SK-N-SH (cell line): Measurements from ENCODE around the gene KIF4A. TPM values are rescaled to one million over a fixed set of nuclear protein-coding genes. Genes with fewer than 3 reads are reported as not detected.
A peak's percentile ranks its signal among the peaks of the same experiment; 100 is the strongest.

Experiments used
- CTCF ChIA-PET: fragments of 300-600, 350-600 bp; formaldehyde crosslinking; extraction: SDS; loops from one replicate; lab custom pipeline; 2021; lab: Yijun Ruan, JAX
- POLR2A ChIA-PET: fragments of 350-600 bp; sonication (Branson Sonifier 250); formaldehyde crosslinking; extraction: SDS; loops from one replicate; lab custom pipeline; 2020; ENCODE audit warnings: antibody characterized with exemption, inconsistent platforms; lab: Yijun Ruan, JAX
- DNase-seq: peaks from one replicate; pipeline ENCODE4 v3.0.0; 2012
- H2AFZ ChIP-seq: fragments of 200-600 bp; sonication (generic); 2 replicates; pipeline ENCODE4 v1.8.1; 2016; ENCODE audit warnings: antibody characterized with exemption, mild to moderate bottlenecking, low read depth
- H3F3A ChIP-seq: fragments of 200-600 bp; sonication (generic); replicated peaks from 2 replicates; pipeline ENCODE3; 2016; ENCODE audit warnings: antibody characterized with exemption, mild to moderate bottlenecking; ENCODE audit not compliant: insufficient read depth
- H3K27ac ChIP-seq, 2 experiments: fragments of 200-500 bp in 1 of 2; fragments of 200-600 bp in 1 of 2; sonication (Bioruptor generic) in 1 of 2; sonication (generic), shearing (Covaris generic) in 1 of 2; 2 replicates each; pipeline versions ENCODE4 v1.5.1 to v1.6.1; 2014 to 2016; ENCODE audit warnings: low read depth in 2 of 2, inconsistent platforms in 1 of 2, low read length in 1 of 2, mild to moderate bottlenecking in 1 of 2, mixed read lengths in 1 of 2
- H3K27me3 ChIP-seq: fragments of 200-600 bp; sonication (generic), shearing (Covaris generic); 2 replicates; pipeline ENCODE4 v1.6.1; 2016; ENCODE audit warnings: mixed run types; ENCODE audit not compliant: insufficient read depth
- H3K36me3 ChIP-seq, 2 experiments: fragments of 200-500 bp in 1 of 2; fragments of 200-600 bp in 1 of 2; sonication (Bioruptor generic) in 1 of 2; sonication (generic) in 1 of 2; replicated peaks in 1 of 2; 2 replicates each; pipeline versions ENCODE3 to v1.5.1; 2014 to 2016; ENCODE audit warnings: low read length in 1 of 2, mild to moderate bottlenecking in 1 of 2; ENCODE audit not compliant: insufficient read depth in 2 of 2, control insufficient read depth in 1 of 2
- H3K4me1 ChIP-seq, 2 experiments: fragments of 200-500 bp in 1 of 2; fragments of 200-600 bp in 1 of 2; sonication (Bioruptor generic) in 1 of 2; sonication (generic), shearing (Covaris generic) in 1 of 2; 2 replicates each; pipeline versions ENCODE4 v1.5.1 to v1.6.1; 2014 to 2016; ENCODE audit warnings: low read depth in 1 of 2, low read length in 1 of 2, mixed run types in 1 of 2; ENCODE audit not compliant: insufficient read depth in 2 of 2, control insufficient read depth in 1 of 2
- H3K4me2 ChIP-seq: fragments of 200-600 bp; sonication (generic), shearing (Covaris generic); 2 replicates; pipeline ENCODE4 v1.6.1; 2017; ENCODE audit warnings: mixed run types
- H3K4me3 ChIP-seq, 2 experiments: fragments of 200-500 bp in 1 of 2; fragments of 200-600 bp in 1 of 2; sonication (Bioruptor generic) in 1 of 2; sonication (generic), shearing (Covaris generic) in 1 of 2; 2 replicates each; pipeline versions ENCODE4 v1.5.1 to v1.8.1; 2014 to 2016; ENCODE audit warnings: low read depth in 2 of 2, inconsistent platforms in 1 of 2, low read length in 1 of 2, mild to moderate bottlenecking in 1 of 2, mixed read lengths in 1 of 2, moderate library complexity in 1 of 2
- H3K79me2 ChIP-seq: fragments of 200-600 bp; sonication (generic); 2 replicates; pipeline ENCODE4 v1.8.1; 2017; ENCODE audit warnings: mild to moderate bottlenecking; ENCODE audit not compliant: insufficient read depth
- H3K9ac ChIP-seq: fragments of 200-600 bp; sonication (generic); 2 replicates; pipeline ENCODE4 v1.6.1; 2017; ENCODE audit warnings: mixed run types
- H3K9me2 ChIP-seq: fragments of 200-600 bp; sonication (generic); 2 replicates; pipeline ENCODE4 v1.6.1; 2017; ENCODE audit warnings: mixed run types
- H3K9me3 ChIP-seq: fragments of 200-600 bp; sonication (generic); 2 replicates; pipeline ENCODE4 v1.6.1; 2017; ENCODE audit warnings: mixed run types, mild to moderate bottlenecking, moderate library complexity
- H4K20me1 ChIP-seq: fragments of 200-600 bp; sonication (generic); 2 replicates; pipeline ENCODE4 v1.6.1; 2017; ENCODE audit warnings: mild to moderate bottlenecking, mixed run types; ENCODE audit not compliant: insufficient read depth
- CTCF ChIP-seq: fragments of 200-600 bp; sonication (generic); IDR thresholded peaks from 2 replicates; pipeline ENCODE4 v1.6.1; 2017; ENCODE audit warnings: antibody characterized with exemption, mild to moderate bottlenecking, moderate library complexity
- ELF1 ChIP-seq: IDR thresholded peaks from 2 replicates; pipeline ENCODE4 v1.4.0; 2012
- EZH2phosphoT487 ChIP-seq: fragments of 200-600 bp; sonication (generic); IDR thresholded peaks from 2 replicates; pipeline ENCODE4 v1.6.1; 2017; ENCODE audit warnings: low read depth, mixed run types, mild to moderate bottlenecking, antibody characterized with exemption, moderate library complexity, borderline replicate concordance
- FOSL2 ChIP-seq: IDR thresholded peaks from 2 replicates; pipeline ENCODE4 v1.4.0; 2012; ENCODE audit warnings: low read depth, mild to moderate bottlenecking, moderate library complexity, borderline replicate concordance
- GATA2 ChIP-seq: sonication (generic); formaldehyde crosslinking; IDR thresholded peaks from 2 replicates; pipeline ENCODE4 v1.5.0; 2020; ENCODE audit warnings: mild to moderate bottlenecking, missing genetic modification reagents
- IRF3 ChIP-seq: fragments of 150-350 bp; IDR thresholded peaks from 2 replicates; pipeline ENCODE4 v1.6.1; 2016; ENCODE audit warnings: mild to moderate bottlenecking, low read depth, low read length
- JUND ChIP-seq: IDR thresholded peaks from 2 replicates; pipeline ENCODE4 v1.4.0; 2012
- MAX ChIP-seq: IDR thresholded peaks from 2 replicates; pipeline ENCODE4 v1.4.0; 2012; ENCODE audit warnings: low read depth
- MEF2A ChIP-seq: IDR thresholded peaks from 2 replicates; pipeline ENCODE4 v1.4.0; 2012; ENCODE audit warnings: low read depth, borderline replicate concordance
- MXI1 ChIP-seq: IDR thresholded peaks from 2 replicates; pipeline ENCODE4 v1.6.1; 2012; ENCODE audit warnings: mild to moderate bottlenecking, low read depth, low read length, improper control_type of control experiment
- NFIC ChIP-seq: IDR thresholded peaks from 2 replicates; pipeline ENCODE4 v1.4.0; 2012; ENCODE audit warnings: borderline replicate concordance
- PBX3 ChIP-seq: IDR thresholded peaks from 2 replicates; pipeline ENCODE4; 2012
- POLR2AphosphoS5 ChIP-seq: IDR thresholded peaks from 2 replicates; pipeline ENCODE4 v1.6.1; 2012; ENCODE audit warnings: low read depth, low read length
- RXRA ChIP-seq: IDR thresholded peaks from 2 replicates; pipeline ENCODE4 v1.4.0; 2012; ENCODE audit warnings: low read depth, mild to moderate bottlenecking, borderline replicate concordance
- SMC3 ChIP-seq: IDR thresholded peaks from 2 replicates; pipeline ENCODE4 v1.6.1; 2012; ENCODE audit warnings: low read depth, low read length, improper control_type of control experiment
- TAF1 ChIP-seq: IDR thresholded peaks from 2 replicates; pipeline ENCODE4 v1.6.1; 2012; ENCODE audit warnings: low read depth, mild to moderate bottlenecking, low read length, moderate library complexity, borderline replicate concordance
- TCF12 ChIP-seq: IDR thresholded peaks from 2 replicates; pipeline ENCODE4 v1.4.0; 2012
- TEAD4 ChIP-seq: IDR thresholded peaks from 2 replicates; pipeline ENCODE4 v1.4.0; 2012; ENCODE audit warnings: mild to moderate bottlenecking, borderline replicate concordance; ENCODE audit not compliant: insufficient read depth
- YY1 ChIP-seq: IDR thresholded peaks from 2 replicates; pipeline ENCODE4 v1.4.0; 2012; ENCODE audit warnings: low read depth, mild to moderate bottlenecking
- WGBS: methylation state at CpG from one replicate; pipeline ENCODE4 v1.1.6; 2017; ENCODE audit warnings: low lambda C conversion rate; 5-methylcytosine and 5-hydroxymethylcytosine counted together
- polyA plus RNA-seq, 3 experiments: library from polyadenylated mRNA; depleted of rRNA; stranded (reverse); fragments of >200 nt; gene quantifications; 2 replicates each; pipeline ENCODE4 v1.2.3, GENCODE V29; 2012

KIF4A gene
- polyA plus RNA-seq, 1 of the 3 experiments (the other 2 are of a cell fraction) = 11.5 TPM

DNA sequence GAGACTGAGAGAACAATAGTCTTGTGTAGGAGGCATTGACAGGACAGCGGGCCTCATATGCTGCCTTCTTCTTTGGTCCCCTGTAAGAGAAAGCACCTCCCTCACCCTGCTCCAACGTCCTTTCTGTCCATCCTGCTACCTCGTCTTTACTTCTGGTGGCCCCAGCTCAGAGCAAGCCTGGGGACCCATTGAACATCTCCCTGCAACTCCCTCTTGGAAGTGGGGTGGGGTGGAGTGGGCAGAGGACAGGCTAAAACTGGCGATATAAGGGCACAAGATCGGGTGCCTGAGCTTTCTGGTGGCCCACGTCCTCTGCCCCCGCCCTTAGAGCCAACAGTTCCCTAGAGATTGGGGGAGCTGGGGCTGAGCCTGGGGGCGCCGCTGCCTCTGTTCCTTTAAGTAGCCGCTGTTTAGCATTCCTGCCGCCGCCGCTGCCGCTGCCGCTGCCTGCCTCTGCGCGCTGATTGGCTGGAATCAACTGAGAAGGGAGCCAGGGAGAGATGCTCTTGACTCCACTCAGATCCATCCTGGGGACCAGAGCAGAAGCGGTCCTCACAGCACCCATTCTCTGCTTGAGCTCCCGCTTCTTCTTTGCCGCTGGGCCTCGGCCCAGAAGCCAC is 154.5 kb downstream of the KIF4A start, which contains the start of gene DLG3:
Gene DLG3, plus strand, starts transcription at position 510 of the 620 bp plus-strand sequence. CDS start 367 bp downstream, outside the sequence.
- 12% methylated on average over 8 of the region's 21 CpGs for WGBS
- POLR2A ChIA-PET = interaction anchor here (1.3 kb wide), 1 partner anchor 9 kb away, joined by 4 read pairs; no protein-coding TSS in a partner anchor
- peak; percentile 84 for DNase-seq

GRCh38 chrX:70444946-70445656 is 155.2 kb downstream of the KIF4A start:
- Histone ChIP-seq H3K9me2 (no peaks in the 10 kb centered on the region), H3K36me3 (no peaks in the 10 kb centered on the region), H4K20me1 (no peaks in the 10 kb centered on the region), H3K4me2 (peak overlapping the region; percentile 76), H3K9me3 (no peaks in the 10 kb centered on the region), H3K27me3 (peaks cover 16% of the 10 kb centered on the region), H3K4me3 (peak overlapping the region; percentile 46 to 59), H3F3A (no peaks in the 10 kb centered on the region), H3K79me2 (no peaks in the 10 kb centered on the region), H3K4me1 (no peaks in the 10 kb centered on the region; a peak in 1 of 4 replicates), H2AFZ (peak overlapping the region; percentile 63; the same call in 1 of the 2 replicates), H3K27ac (no peak overlapping the region), H3K9ac (no peak overlapping the region)
- DNase-seq = peak; percentile 47
- ChIA-PET CTCF (interaction anchor here (0.6 to 4.7 kb wide), 4 partner anchors 10 to 220 kb away, joined by 3 to 23 read pairs (median 10); partner anchors contain the start of gene GDPD2), POLR2A (interaction anchor here (1.3 kb wide), 1 partner anchor 10 kb away, joined by 4 read pairs; no protein-coding TSS in a partner anchor)
- 19% methylated on average over 5 of the region's 61 CpGs for WGBS
- TF ChIP-seq MEF2A (no peak), ELF1 (no peak), SMC3 (no peak), RXRA (no peak), IRF3 (no peak), POLR2AphosphoS5 (no peak), MXI1 (no peak), MAX (no peak), TEAD4 (no peak), NFIC (no peak), PBX3 (no peak), JUND (no peak), FOSL2 (no peak), YY1 (no peak), EZH2phosphoT487 (no peak)

More for the DNA sequence above, 154.5 kb downstream of the KIF4A start, which contains the start of gene DLG3:
- no peaks in the 10 kb centered on the region; a peak in 1 of 4 replicates for H3K4me1 ChIP-seq
- no peaks in the 10 kb centered on the region for H3K36me3 ChIP-seq
- peak within 1 kb of the TSS; percentile 76 for H3K4me2 ChIP-seq
- peaks cover 16% of the 10 kb centered on the region for H3K27me3 ChIP-seq
- TF ChIP-seq CTCF = 0 out of 2 replicates have a peak, but pooled peaks have one; percentile 8
- TF ChIP-seq GATA2 (CRISPR knock-in tag) = no peak
- no peak for TF ChIP-seq TCF12
- TF ChIP-seq TAF1 = no peak
- TF ChIP-seq MAX = 0 out of 2 replicates have a peak, but pooled peaks have one; percentile 23
- no peaks in the 10 kb centered on the region for H4K20me1 ChIP-seq
- H3F3A ChIP-seq = no peaks in the 10 kb centered on the region
- H3K9ac ChIP-seq = no peak within 1 kb of the TSS
- H3K4me3 ChIP-seq = peak within 1 kb of the TSS; percentile 46 to 59
- H3K27ac ChIP-seq = no peak within 1 kb of the TSS
- H3K79me2 ChIP-seq = no peaks in the 10 kb centered on the region
- H2AFZ ChIP-seq = peak within 1 kb of the TSS; percentile 63; the same call in 1 of the 2 replicates
- CTCF ChIA-PET = interaction anchor here (0.6 to 4.7 kb wide), 4 partner anchors 10 to 220 kb away, joined by 3 to 23 read pairs (median 10); partner anchors contain the start of gene GDPD2
- no peaks in the 10 kb centered on the region for H3K9me3 ChIP-seq
- no peaks in the 10 kb centered on the region for H3K9me2 ChIP-seq
